HEK293 (cell line): Measurements from ENCODE around the gene S100A16.

Experiments
- CTCF ChIP-seq: fragments of 450-650 bp; formaldehyde crosslinking; IDR thresholded peaks from 2 replicates; pipeline ENCODE4 v1.5.1; 2016; ENCODE audit warnings: missing biosample characterization, missing genetic modification characterization
- ZNF10 ChIP-seq: fragments of 450-650 bp; formaldehyde crosslinking; IDR thresholded peaks from 2 replicates; pipeline ENCODE4 v1.5.1; 2017; ENCODE audit warnings: missing biosample characterization, missing genetic modification characterization
- ZNF132 ChIP-seq: fragments of 450-650 bp; formaldehyde crosslinking; IDR thresholded peaks from 2 replicates; pipeline ENCODE4 v1.5.1; 2017; ENCODE audit warnings: missing biosample characterization, missing genetic modification characterization, borderline replicate concordance
- ZNF280D ChIP-seq: fragments of 450-650 bp; formaldehyde crosslinking; IDR thresholded peaks from 2 replicates; pipeline ENCODE4 v1.5.1; 2016; ENCODE audit warnings: missing biosample characterization, missing genetic modification characterization
- ZNF302 ChIP-seq: fragments of 450-650 bp; formaldehyde crosslinking; IDR thresholded peaks from 2 replicates; pipeline ENCODE4 v1.5.1; 2016; ENCODE audit warnings: missing biosample characterization, missing genetic modification characterization, low read depth
- ZNF707 ChIP-seq: fragments of 450-650 bp; formaldehyde crosslinking; IDR thresholded peaks from 2 replicates; pipeline ENCODE4 v1.5.1; 2016; ENCODE audit warnings: missing biosample characterization, missing genetic modification characterization
- ZNF776 ChIP-seq: fragments of 450-650 bp; formaldehyde crosslinking; IDR thresholded peaks from 2 replicates; pipeline ENCODE4 v1.5.0; 2017; ENCODE audit warnings: missing biosample characterization, missing genetic modification characterization, borderline replicate concordance
- ZNF791 ChIP-seq: fragments of 450-650 bp; formaldehyde crosslinking; IDR thresholded peaks from 2 replicates; pipeline ENCODE4 v1.5.1; 2016; ENCODE audit warnings: missing biosample characterization, missing genetic modification characterization

DNA sequence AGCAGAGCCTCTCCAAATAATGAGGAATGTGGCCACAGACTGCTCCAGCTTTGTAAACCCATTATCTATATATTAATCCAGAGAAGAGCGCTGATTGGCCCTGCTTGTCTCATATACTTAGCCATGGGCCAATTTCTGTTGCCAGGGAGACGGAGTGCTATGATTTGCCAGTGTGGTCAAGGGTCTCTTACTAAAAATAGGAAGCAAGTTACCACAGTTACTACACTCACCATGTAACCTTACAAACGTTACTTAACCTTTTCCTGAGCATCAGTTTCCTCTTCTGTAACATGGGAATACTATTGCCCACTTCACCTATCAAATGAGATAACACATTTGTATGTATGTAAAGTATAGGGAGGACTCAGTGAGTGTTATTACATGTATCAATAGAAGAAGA, 39.6 kb downstream of the S100A16 start:
- no peak for TF ChIP-seq ZNF776 (tag by site-specific recombination)
- TF ChIP-seq ZNF280D (tag by site-specific recombination) = no peak
- no peak for TF ChIP-seq ZNF707 (tag by site-specific recombination)
- TF ChIP-seq ZNF791 (tag by site-specific recombination) = no peak
- TF ChIP-seq ZNF132 (tag by site-specific recombination) = no peak
- TF ChIP-seq CTCF = no peak
- TF ChIP-seq ZNF10 (tag by site-specific recombination) = no peak
- no peak for TF ChIP-seq ZNF302 (tag by site-specific recombination)
